ENCODE data around the gene CLIP3. TPM values are rescaled to one million over a fixed set of nuclear protein-coding genes. Genes with fewer than 3 reads are reported as not detected.
A peak's percentile ranks its signal among the peaks of the same experiment; 100 is the strongest.
"Not testable (repeated sequence)": the region's sequence is repeated elsewhere in the genome, so short reads cannot be mapped to it uniquely, and the experiment has no call there.

CLIP3 gene
- polyA plus RNA-seq, 2 donors, result 2.8 to 7.3 TPM

GRCh38 chr19:36049080-36049698 is 16.5 kb upstream of the CLIP3 start:
- Histone ChIP-seq H3K4me1 (ENCODE audit: control insufficient read depth in 2 of 2, insufficient read depth in 2 of 2, low read length in 1 of 2) (peaks cover 0 to 2% of the 10 kb centered on the region in 2 donors), H3K27ac (ENCODE audit: low read depth in 2 of 2, low read length in 1 of 2) (no peak overlapping the region), H3K9me3 (ENCODE audit: control insufficient read depth in 2 of 2, insufficient read depth in 1 of 2, low read depth in 1 of 2, low read length in 1 of 2) (no peaks in the 10 kb centered on the region), H3K36me3 (ENCODE audit: control insufficient read depth in 2 of 2, insufficient read depth in 2 of 2, low read length in 1 of 2) (no peaks in the 10 kb centered on the region), H3K4me3 (ENCODE audit: low read depth in 1 of 2, low read length in 2 of 2) (no peak overlapping the region), H3K27me3 (ENCODE audit: control insufficient read depth in 1 of 2, insufficient read depth in 2 of 2, low read length in 2 of 2) (no peaks in the 10 kb centered on the region)
- 78 to 83% methylated on average over 4 of the region's 4 CpGs for WGBS, 2 donors

- Histone ChIP-seq H3K27me3 (ENCODE audit: control insufficient read depth in 1 of 2, insufficient read depth in 2 of 2, low read length in 2 of 2) (no peaks in the 10 kb centered on the region), H3K36me3 (ENCODE audit: control insufficient read depth in 2 of 2, insufficient read depth in 2 of 2, low read length in 1 of 2) (no peaks in the 10 kb centered on the region), H3K4me3 (ENCODE audit: low read depth in 1 of 2, low read length in 2 of 2) (no peak overlapping the region), H3K4me1 (ENCODE audit: control insufficient read depth in 2 of 2, insufficient read depth in 2 of 2, low read length in 1 of 2) (no peaks in the 10 kb centered on the region), H3K27ac (ENCODE audit: low read depth in 2 of 2, low read length in 1 of 2) (no peak overlapping the region), H3K9me3 (ENCODE audit: control insufficient read depth in 2 of 2, insufficient read depth in 1 of 2, low read depth in 1 of 2, low read length in 1 of 2) (no peaks in the 10 kb centered on the region)
Measured at GRCh38 chr19:36047835-36048234, 15.2 kb upstream of the CLIP3 start.

- Histone ChIP-seq H3K27ac (ENCODE audit: low read depth in 2 of 2, low read length in 1 of 2) (peak overlapping the region in 1 of 2 donors; percentile 44), H3K36me3 (ENCODE audit: control insufficient read depth in 2 of 2, insufficient read depth in 2 of 2, low read length in 1 of 2) (no peaks in the 10 kb centered on the region), H3K27me3 (ENCODE audit: control insufficient read depth in 1 of 2, insufficient read depth in 2 of 2, low read length in 2 of 2) (no peaks in the 10 kb centered on the region), H3K4me1 (ENCODE audit: control insufficient read depth in 2 of 2, insufficient read depth in 2 of 2, low read length in 1 of 2) (no peaks in the 10 kb centered on the region), H3K4me3 (ENCODE audit: low read depth in 1 of 2, low read length in 2 of 2) (no peak overlapping the region), H3K9me3 (ENCODE audit: control insufficient read depth in 2 of 2, insufficient read depth in 1 of 2, low read depth in 1 of 2, low read length in 1 of 2) (no peaks in the 10 kb centered on the region)
- WGBS, 2 donors, result 83 to 87% methylated on average over 5 of the region's 5 CpGs
Measured at GRCh38 chr19:36046443-36047050, 13.9 kb upstream of the CLIP3 start.

GRCh38 chr19:36043952-36044351 is 11.3 kb upstream of the CLIP3 start:
- Histone ChIP-seq H3K27ac (ENCODE audit: low read depth in 2 of 2, low read length in 1 of 2) (no peak overlapping the region), H3K4me3 (ENCODE audit: low read depth in 1 of 2, low read length in 2 of 2) (no peak overlapping the region), H3K4me1 (ENCODE audit: control insufficient read depth in 2 of 2, insufficient read depth in 2 of 2, low read length in 1 of 2) (no peaks in the 10 kb centered on the region), H3K9me3 (ENCODE audit: control insufficient read depth in 2 of 2, insufficient read depth in 1 of 2, low read depth in 1 of 2, low read length in 1 of 2) (no peaks in the 10 kb centered on the region), H3K27me3 (ENCODE audit: control insufficient read depth in 1 of 2, insufficient read depth in 2 of 2, low read length in 2 of 2) (no peaks in the 10 kb centered on the region), H3K36me3 (ENCODE audit: control insufficient read depth in 2 of 2, insufficient read depth in 2 of 2, low read length in 1 of 2) (peaks cover 0 to 7% of the 10 kb centered on the region in 2 donors)
- WGBS, 2 donors, result 76 to 85% methylated on average over 2 of the region's 2 CpGs

GRCh38 chr19:36041831-36042230 is 9.2 kb upstream of the CLIP3 start:
- Histone ChIP-seq H3K4me3 (ENCODE audit: low read depth in 1 of 2, low read length in 2 of 2) (no peak overlapping the region), H3K4me1 (ENCODE audit: control insufficient read depth in 2 of 2, insufficient read depth in 2 of 2, low read length in 1 of 2) (no peaks in the 10 kb centered on the region), H3K9me3 (ENCODE audit: control insufficient read depth in 2 of 2, insufficient read depth in 1 of 2, low read depth in 1 of 2, low read length in 1 of 2) (no peaks in the 10 kb centered on the region), H3K27ac (ENCODE audit: low read depth in 2 of 2, low read length in 1 of 2) (no peak overlapping the region), H3K36me3 (ENCODE audit: control insufficient read depth in 2 of 2, insufficient read depth in 2 of 2, low read length in 1 of 2) (peaks cover 0 to 7% of the 10 kb centered on the region in 2 donors), H3K27me3 (ENCODE audit: control insufficient read depth in 1 of 2, insufficient read depth in 2 of 2, low read length in 2 of 2) (no peaks in the 10 kb centered on the region)
- 31 to 43% methylated on average over 3 of the region's 3 CpGs for WGBS, 2 donors

GRCh38 chr19:36041092-36041491 is 8.4 kb upstream of the CLIP3 start:
- WGBS, 2 donors, result 89 to 91% methylated on average over 6 of the region's 6 CpGs
- H3K9me3 ChIP-seq (ENCODE audit: control insufficient read depth in 2 of 2, insufficient read depth in 1 of 2, low read depth in 1 of 2, low read length in 1 of 2); H3K36me3 ChIP-seq (ENCODE audit: control insufficient read depth in 2 of 2, insufficient read depth in 2 of 2, low read length in 1 of 2); H3K27me3 ChIP-seq (ENCODE audit: control insufficient read depth in 1 of 2, insufficient read depth in 2 of 2, low read length in 2 of 2); H3K4me3 ChIP-seq (ENCODE audit: low read depth in 1 of 2, low read length in 2 of 2); H3K27ac ChIP-seq (ENCODE audit: low read depth in 2 of 2, low read length in 1 of 2); H3K4me1 ChIP-seq (ENCODE audit: control insufficient read depth in 2 of 2, insufficient read depth in 2 of 2, low read length in 1 of 2): not testable (repeated sequence)

DNA sequence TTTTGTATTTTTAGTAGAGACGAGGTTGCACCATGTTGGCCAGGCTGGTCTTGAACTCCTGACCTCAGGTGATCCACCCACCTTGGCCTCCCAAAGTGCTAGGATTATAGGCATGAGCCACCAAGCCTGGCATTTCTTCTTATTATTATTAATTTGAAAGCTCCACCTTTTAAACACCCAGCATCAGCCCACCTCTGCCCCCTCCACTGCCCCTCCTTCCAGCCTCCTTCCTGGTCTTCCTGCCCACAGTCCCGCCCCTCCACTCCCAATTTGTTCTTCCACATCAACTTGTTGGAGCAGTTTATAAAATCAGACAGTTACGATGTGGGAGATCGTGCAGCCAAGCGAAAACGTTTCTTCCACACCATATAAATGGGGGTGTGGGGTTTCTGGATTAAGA is 7.8 kb upstream of the CLIP3 start:
- Histone ChIP-seq H3K9me3 (ENCODE audit: control insufficient read depth in 2 of 2, insufficient read depth in 1 of 2, low read depth in 1 of 2, low read length in 1 of 2) (no peaks in the 10 kb centered on the region), H3K4me1 (ENCODE audit: control insufficient read depth in 2 of 2, insufficient read depth in 2 of 2, low read length in 1 of 2) (no peaks in the 10 kb centered on the region), H3K27me3 (ENCODE audit: control insufficient read depth in 1 of 2, insufficient read depth in 2 of 2, low read length in 2 of 2) (no peaks in the 10 kb centered on the region), H3K27ac (ENCODE audit: low read depth in 2 of 2, low read length in 1 of 2) (no peak overlapping the region), H3K4me3 (ENCODE audit: low read depth in 1 of 2, low read length in 2 of 2) (no peak overlapping the region), H3K36me3 (ENCODE audit: control insufficient read depth in 2 of 2, insufficient read depth in 2 of 2, low read length in 1 of 2) (peaks cover 0 to 7% of the 10 kb centered on the region in 2 donors)
- 84 to 86% methylated on average over 6 of the region's 6 CpGs for WGBS, 2 donors

DNA sequence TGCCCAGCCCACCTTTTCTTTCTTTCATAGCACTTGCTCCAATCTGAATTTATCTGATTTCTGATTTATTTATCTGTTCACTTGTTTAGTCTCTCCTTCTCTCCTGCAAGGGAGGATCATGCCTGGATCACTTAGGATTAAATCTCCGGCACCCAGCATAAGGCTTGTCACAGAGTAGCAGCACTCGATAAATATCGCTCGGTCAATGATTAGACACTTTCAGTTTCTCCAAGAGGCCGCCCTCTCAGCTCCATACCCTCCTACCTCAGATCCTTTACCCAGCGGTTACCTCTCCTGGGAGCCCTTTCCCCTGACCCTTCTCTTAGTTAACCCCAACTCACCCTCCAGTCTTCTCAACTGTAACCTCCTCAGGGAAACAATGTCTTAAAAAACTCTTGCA is 1.4 kb downstream of the CLIP3 start:
- no peaks in the 10 kb centered on the region for H3K9me3 ChIP-seq (ENCODE audit: control insufficient read depth in 2 of 2, insufficient read depth in 1 of 2, low read depth in 1 of 2, low read length in 1 of 2)
- WGBS, 2 donors, result 77 to 87% methylated on average over 6 of the region's 6 CpGs
- peaks cover 0 to 17% of the 10 kb centered on the region in 2 donors for H3K36me3 ChIP-seq (ENCODE audit: control insufficient read depth in 2 of 2, insufficient read depth in 2 of 2, low read length in 1 of 2)
- no peaks in the 10 kb centered on the region for H3K27me3 ChIP-seq (ENCODE audit: control insufficient read depth in 1 of 2, insufficient read depth in 2 of 2, low read length in 2 of 2)
- H3K27ac ChIP-seq (ENCODE audit: low read depth in 2 of 2, low read length in 1 of 2), result no peak overlapping the region
- H3K4me3 ChIP-seq (ENCODE audit: low read depth in 1 of 2, low read length in 2 of 2), result no peak overlapping the region
- H3K4me1 ChIP-seq (ENCODE audit: control insufficient read depth in 2 of 2, insufficient read depth in 2 of 2, low read length in 1 of 2), result peaks cover 2 to 4% of the 10 kb centered on the region in 2 donors

DNA sequence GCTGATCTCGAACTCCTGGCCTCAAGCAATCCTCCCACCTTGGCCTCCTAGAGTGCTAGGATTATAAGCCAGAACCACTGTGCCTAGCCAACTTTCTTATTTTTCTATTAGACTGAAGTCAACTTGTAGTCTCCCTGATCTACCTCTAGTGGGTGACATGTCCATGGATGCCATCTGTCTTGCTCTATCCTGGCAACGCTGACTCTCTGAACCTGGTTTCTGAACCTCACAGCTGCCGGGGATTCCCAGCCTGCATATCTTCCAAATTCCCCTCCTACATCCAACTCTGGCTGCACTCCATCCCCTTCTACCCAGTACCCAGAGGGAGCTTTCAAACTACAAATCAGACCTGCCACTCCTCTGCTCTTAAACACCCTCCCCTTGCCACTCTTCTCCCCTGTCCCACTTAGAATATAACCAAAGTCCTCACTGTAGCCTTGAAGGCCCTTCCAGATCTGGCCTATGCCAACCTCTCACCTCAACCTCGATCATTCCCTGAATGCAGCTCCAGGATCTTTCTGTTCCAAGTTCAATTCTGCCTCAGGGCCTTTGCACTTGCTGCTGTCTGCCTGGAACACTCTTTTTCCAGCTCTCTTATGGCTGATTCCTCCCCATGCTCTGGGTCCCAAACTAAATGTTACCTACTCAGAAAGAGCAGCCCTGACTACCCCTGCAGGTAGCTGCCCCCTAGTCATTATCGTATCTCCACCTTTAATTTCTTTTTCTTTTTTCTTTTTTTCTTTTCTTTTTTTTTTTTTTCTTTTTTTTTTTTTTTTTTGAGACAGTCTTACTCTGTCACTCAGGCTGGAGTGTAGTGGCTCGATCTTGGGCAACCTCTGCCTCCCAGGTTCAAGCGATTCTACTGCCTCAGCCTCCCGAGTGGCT is 2.2 kb downstream of the CLIP3 start:
- no peaks in the 10 kb centered on the region for H3K27me3 ChIP-seq (ENCODE audit: control insufficient read depth in 1 of 2, insufficient read depth in 2 of 2, low read length in 2 of 2)
- no peak overlapping the region for H3K4me3 ChIP-seq (ENCODE audit: low read depth in 1 of 2, low read length in 2 of 2)
- no peaks in the 10 kb centered on the region for H3K9me3 ChIP-seq (ENCODE audit: control insufficient read depth in 2 of 2, insufficient read depth in 1 of 2, low read depth in 1 of 2, low read length in 1 of 2)
- peaks cover 0 to 17% of the 10 kb centered on the region in 2 donors for H3K36me3 ChIP-seq (ENCODE audit: control insufficient read depth in 2 of 2, insufficient read depth in 2 of 2, low read length in 1 of 2)
- H3K27ac ChIP-seq (ENCODE audit: low read depth in 2 of 2, low read length in 1 of 2), result no peak overlapping the region
- H3K4me1 ChIP-seq (ENCODE audit: control insufficient read depth in 2 of 2, insufficient read depth in 2 of 2, low read length in 1 of 2), result peaks cover 2 to 4% of the 10 kb centered on the region in 2 donors
- 71 to 82% methylated on average over 8 of the region's 8 CpGs for WGBS, 2 donors

Data from esophagus (tissue), 2 donors.